Spleen (tissue), 7 donors: ENCODE results near the gene POLDIP3.

Experiments
- CTCF ChIP-seq, 11 experiments: fragments of 200-600 bp in 7 of 11; fragments of 450-650 bp in 4 of 11; sonication (generic) in 4 of 11; IDR thresholded peaks in 8 of 11; conservative IDR thresholded peaks in 3 of 11; 1 replicate in 7 of 11; 2 replicates in 4 of 11; pipeline versions ENCODE4 v1.4.0 to v1.8.0; 2016 to 2021; ENCODE audit warnings: antibody characterized with exemption in 11 of 11, inconsistent platforms in 4 of 11, mild to moderate bottlenecking in 1 of 11
- POLR2A ChIP-seq, 3 donors: fragments of 450-650 bp; IDR thresholded peaks; one replicate each; pipeline ENCODE4 v1.5.1; 2017; ENCODE audit warnings: antibody characterized with exemption in 3 of 3, mild to moderate bottlenecking in 1 of 3
- POLR2AphosphoS5 ChIP-seq, 3 donors: sonication (generic); formaldehyde crosslinking; IDR thresholded peaks; one replicate each; pipeline ENCODE4 v1.5.1; 2017; ENCODE audit warnings: antibody characterized with exemption in 3 of 3
- donor health status: DM: no; HTN: no; CAD: no; lungs with moderate emphysema.
- donor health status: DM: no; HTN: no; CAD: no.
- donor health status: DM: no; HTN: no; CAD: no.

GRCh38 chr22:42549331-42550060 is 65.2 kb downstream of the POLDIP3 start:
- no peak for TF ChIP-seq CTCF (IDR thresholded peaks at IDR 0.05 in 8 of 11, conservative IDR thresholded peaks at IDR 0.05 in 3 of 11)
- no peak for TF ChIP-seq POLR2AphosphoS5 (IDR thresholded peaks at IDR 0.05)
- no peak for TF ChIP-seq POLR2A (IDR thresholded peaks at IDR 0.05)
